Heart left ventricle (tissue), 16 donors: Measurements from ENCODE around the gene RPTOR. TPM values are rescaled to one million over a fixed set of nuclear protein-coding genes. Genes with fewer than 3 reads are reported as not detected.

Experiments
- ATAC-seq, 4 donors: fragments of 200-7000 bp; cut with Tn5 transposase; one replicate each; pipeline ENCODE4 v1.9.1; 2020 to 2022; ENCODE audit warnings: moderate library complexity in 4 of 4, mild to moderate bottlenecking in 3 of 4, moderate number of reproducible peaks in 1 of 4
- DNase-seq, 5 donors: peaks; one replicate each; pipeline ENCODE4 v3.0.0-alpha.2; 2020
- H3K27ac ChIP-seq, 12 donors: fragments of 200-600 bp; sonication (generic) in 4 of 12; one replicate each; pipeline versions ENCODE4 v1.5.0 to v1.8.0; 2016 to 2022; ENCODE audit warnings: mild to moderate bottlenecking in 2 of 12
- H3K27me3 ChIP-seq, 9 donors: fragments of 200-600 bp; sonication (generic) in 2 of 9; one replicate each; pipeline versions ENCODE4 v1.5.1 to v1.8.0; 2016 to 2022; ENCODE audit warnings: mild to moderate bottlenecking in 3 of 9
- H3K36me3 ChIP-seq, 9 donors: fragments of 200-600 bp; sonication (generic) in 2 of 9; one replicate each; pipeline versions ENCODE4 v1.5.0 to v1.8.0; 2018 to 2022; ENCODE audit warnings: mild to moderate bottlenecking in 2 of 9
- H3K4me1 ChIP-seq, 12 donors: fragments of 200-600 bp; sonication (generic) in 4 of 12; one replicate each; pipeline versions ENCODE4 v1.5.0 to v1.8.0; 2016 to 2022; ENCODE audit warnings: mild to moderate bottlenecking in 3 of 12
- H3K4me3 ChIP-seq, 12 donors: fragments of 200-600 bp; sonication (generic) in 4 of 12; one replicate each; pipeline versions ENCODE4 v1.5.0 to v1.8.0; 2017 to 2022; ENCODE audit warnings: mild to moderate bottlenecking in 9 of 12, moderate library complexity in 4 of 12
- H3K9me3 ChIP-seq, 12 donors: fragments of 200-600 bp; sonication (generic) in 4 of 12; one replicate each; pipeline versions ENCODE4 v1.5.0 to v1.8.0; 2016 to 2022; ENCODE audit warnings: mild to moderate bottlenecking in 1 of 12
- POLR2A ChIP-seq, 2 donors: fragments of 450-650 bp; IDR thresholded peaks; one replicate each; pipeline ENCODE4 v1.6.1; 2017; ENCODE audit warnings: antibody characterized with exemption in 2 of 2, mild to moderate bottlenecking in 2 of 2, moderate library complexity in 2 of 2
- WGBS, 4 donors: extraction: QIAGEN DNeasy Blood & Tissue Kit in 2 of 4; methylation state at CpG; one replicate each; pipeline versions ENCODE4 v1.1.5 to v1.1.7; 2013 to 2018; 5-methylcytosine and 5-hydroxymethylcytosine counted together
- intact Hi-C, 10 donors: fragments of 100-400 bp; cut with DNase I; formaldehyde crosslinking; loops; one replicate each; pipeline versions ENCODE4 v1.11.1 to v1.14.2; 2022
- polyA plus RNA-seq, 2 donors: library from polyadenylated mRNA; stranded (reverse); fragments of 200-250 nt; gene quantifications; one replicate each; pipeline ENCODE4 v1.2.3, GENCODE V29; 2013
- total RNA-seq, 9 donors: library from RNA; depleted of rRNA in 2 of 9; stranded (reverse); fragments of >200 nt in 2 of 9; fragmentation: NEBNext Ultra II Directional in 3 of 9; extraction: Animal tissue kit (Norgen Biotek cat#: 25700) in 3 of 9; gene quantifications; one replicate each; pipeline versions ENCODE4 v1.1.0 to v1.2.4, GENCODE V29; 2016 to 2023
- TF ChIP-seq, protein P1 (sequence below), 12 donors: fragments of 200-600 bp; sonication (generic) in 4 of 12; IDR thresholded peaks; one replicate each; pipeline versions ENCODE4 v1.5.0 to v1.8.0; 2018 to 2022; ENCODE audit warnings: antibody characterized with exemption in 12 of 12, mild to moderate bottlenecking in 5 of 12
- donor health status: ischemic (EF 13 %, LVEDD 7.1; RV severe dilation, severe dysfunction).
- donor health status: healthy with polysubstance abuse.
- donor health status: DM: no; HTN: yes; CAD: no.
- donor health status: DM: no; HTN: no; CAD: no.
- donor health status: ischemic (EF 25% LVEDD 6.9; RV normal size, moderate dysfunction).
- donor health status: ischemic (EF 25% LVEDD 5.7; RV mildly dilated, moderate dysfunction).
- donor health status: healthy.
- donor health status: DM: yes; HTN: yes; CAD: no.
- donor health status: ischemic (EF 35%, LVEDD 5.7; RV mildly dilated, moderate dysfunction).
- donor health status: nonischemic (EF 11% LVEDD 7.7; RV severe dilation, severe dysfunction).
- donor health status: DM: yes; HTN: yes; CAD: no.
- donor health status: PGD.
- donor health status: ischemic (EF 29% LVEDD 5.4; RV normal size, mild dysfunction).
- donor health status: nonischemic (EF 23%, LVEDD 6.1; RV moderate dilation, normal function).

RPTOR gene
- total and polyA plus RNA-seq, 11 donors: 14.7 to 31.7 (median 26.0) TPM

DNA sequence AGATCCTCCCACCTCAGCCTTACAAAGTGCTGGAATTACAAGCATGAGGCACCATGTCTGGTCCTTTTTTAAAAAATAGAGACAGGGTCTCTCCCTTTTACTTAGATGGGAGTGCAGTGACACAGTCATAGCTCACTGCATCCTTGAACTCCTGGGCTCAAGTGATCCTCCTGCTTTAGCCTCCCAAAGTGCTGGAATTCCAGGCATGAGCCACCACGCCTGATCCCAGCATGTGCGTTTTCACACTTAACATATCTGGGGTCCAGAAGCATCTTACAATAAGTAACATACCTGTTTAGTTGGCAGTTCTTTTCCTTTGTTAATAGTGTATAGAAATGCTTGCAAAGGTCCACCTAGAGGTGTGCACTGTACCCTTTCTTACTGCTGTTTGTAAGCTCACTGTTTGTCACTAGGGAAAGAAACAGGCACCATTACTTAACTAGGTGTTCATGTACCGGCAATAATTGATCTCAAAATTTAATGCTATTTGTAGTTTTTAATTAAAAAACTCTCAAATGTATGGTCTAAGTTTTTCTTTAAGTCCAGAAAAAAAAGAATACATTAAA lies 221.7 kb downstream of the RPTOR start:
- intact Hi-C loops: no loop called here
- no peaks in the 10 kb centered on the region for H3K27me3 ChIP-seq
- no peaks in the 10 kb centered on the region for H3K9me3 ChIP-seq
- no peak for DNase-seq
- 93 to 96% (median 94%) methylated on average over 3 of the region's 3 CpGs for WGBS, 4 donors
- no peak overlapping the region for H3K4me3 ChIP-seq
- H3K36me3 ChIP-seq: no peaks in the 10 kb centered on the region
- no peak overlapping the region for H3K27ac ChIP-seq
- H3K4me1 ChIP-seq: peaks cover 0 to 27% (median 0%) of the 10 kb centered on the region in 12 donors
- no peak for TF ChIP-seq POLR2A (IDR thresholded peaks at IDR 0.05)
- TF ChIP-seq, protein P1, sequence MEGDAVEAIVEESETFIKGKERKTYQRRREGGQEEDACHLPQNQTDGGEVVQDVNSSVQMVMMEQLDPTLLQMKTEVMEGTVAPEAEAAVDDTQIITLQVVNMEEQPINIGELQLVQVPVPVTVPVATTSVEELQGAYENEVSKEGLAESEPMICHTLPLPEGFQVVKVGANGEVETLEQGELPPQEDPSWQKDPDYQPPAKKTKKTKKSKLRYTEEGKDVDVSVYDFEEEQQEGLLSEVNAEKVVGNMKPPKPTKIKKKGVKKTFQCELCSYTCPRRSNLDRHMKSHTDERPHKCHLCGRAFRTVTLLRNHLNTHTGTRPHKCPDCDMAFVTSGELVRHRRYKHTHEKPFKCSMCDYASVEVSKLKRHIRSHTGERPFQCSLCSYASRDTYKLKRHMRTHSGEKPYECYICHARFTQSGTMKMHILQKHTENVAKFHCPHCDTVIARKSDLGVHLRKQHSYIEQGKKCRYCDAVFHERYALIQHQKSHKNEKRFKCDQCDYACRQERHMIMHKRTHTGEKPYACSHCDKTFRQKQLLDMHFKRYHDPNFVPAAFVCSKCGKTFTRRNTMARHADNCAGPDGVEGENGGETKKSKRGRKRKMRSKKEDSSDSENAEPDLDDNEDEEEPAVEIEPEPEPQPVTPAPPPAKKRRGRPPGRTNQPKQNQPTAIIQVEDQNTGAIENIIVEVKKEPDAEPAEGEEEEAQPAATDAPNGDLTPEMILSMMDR (IDR thresholded peaks at IDR 0.05): no peak
- no peak for ATAC-seq

GRCh38 chr17:80768389-80768788 lies 223.8 kb downstream of the RPTOR start:
- DNase-seq (no peak), ATAC-seq (no peak)
- Histone ChIP-seq H3K27me3 (no peaks in the 10 kb centered on the region), H3K9me3 (no peaks in the 10 kb centered on the region), H3K27ac (no peak overlapping the region), H3K4me1 (peaks cover 0 to 17% (median 0%) of the 10 kb centered on the region in 12 donors), H3K36me3 (no peaks in the 10 kb centered on the region), H3K4me3 (no peak overlapping the region)
- TF ChIP-seq, protein P1 (IDR thresholded peaks at IDR 0.05): no peak
- TF ChIP-seq POLR2A (IDR thresholded peaks at IDR 0.05): no peak
- intact Hi-C loops: no loop called here
- 74 to 78% (median 76%) methylated on average over 6 of the region's 6 CpGs for WGBS, 4 donors

GRCh38 chr17:80768936-80769335 lies 224.3 kb downstream of the RPTOR start:
- intact Hi-C loops: no loop called here

GRCh38 chr17:80769516-80769915 lies 224.9 kb downstream of the RPTOR start:
- intact Hi-C loops: no loop called here
- WGBS, 4 donors: 90 to 98% (median 94%) methylated on average over 10 of the region's 10 CpGs
- no peak for TF ChIP-seq POLR2A (IDR thresholded peaks at IDR 0.05)
- TF ChIP-seq, protein P1 (IDR thresholded peaks at IDR 0.05): no peak
- Histone ChIP-seq H3K4me1 (peaks cover 0 to 28% (median 4%) of the 10 kb centered on the region in 12 donors), H3K4me3 (no peak overlapping the region), H3K27me3 (no peaks in the 10 kb centered on the region), H3K9me3 (no peaks in the 10 kb centered on the region), H3K36me3 (peaks cover 0 to 5% (median 0%) of the 10 kb centered on the region in 9 donors), H3K27ac (no peak overlapping the region)
- DNase-seq: no peak
- ATAC-seq: no peak

More at GRCh38 chr17:80768936-80769335, 224.3 kb downstream of the RPTOR start:
- DNase-seq (no peak), ATAC-seq (no peak)
- WGBS, 4 donors: 97 to 98% (median 98%) methylated on average over 10 of the region's 10 CpGs
- no peak overlapping the region for H3K4me3 ChIP-seq
- no peaks in the 10 kb centered on the region for H3K36me3 ChIP-seq
- H3K27ac ChIP-seq: no peak overlapping the region
- no peaks in the 10 kb centered on the region for H3K9me3 ChIP-seq
- no peaks in the 10 kb centered on the region for H3K27me3 ChIP-seq
- H3K4me1 ChIP-seq: peaks cover 0 to 22% (median 2%) of the 10 kb centered on the region in 12 donors
- TF ChIP-seq, protein P1 (IDR thresholded peaks at IDR 0.05): no peak
- TF ChIP-seq POLR2A (IDR thresholded peaks at IDR 0.05): no peak
